Skeletal muscle satellite cell (primary cell): ENCODE results near the gene CHRD.
A peak's percentile ranks its signal among the peaks of the same experiment; 100 is the strongest.
"Not testable (repeated sequence)": the region's sequence is repeated elsewhere in the genome, so short reads cannot be mapped to it uniquely, and the experiment has no call there.

ENCODE experiments used
- H3K27me3 ChIP-seq: 2 replicates; pipeline ENCODE4 v1.7.0; 2013; ENCODE audit warnings: low read length; ENCODE audit not compliant: control insufficient read depth, insufficient read depth
- H3K36me3 ChIP-seq: 2 replicates; pipeline ENCODE4 v1.7.0; 2013; ENCODE audit warnings: mild to moderate bottlenecking, control low read depth, low read length; ENCODE audit not compliant: insufficient read depth
- H3K4me1 ChIP-seq: 2 replicates; pipeline ENCODE4 v1.7.0; 2013; ENCODE audit warnings: low read length; ENCODE audit not compliant: control insufficient read depth, insufficient read depth
- H3K4me2 ChIP-seq: 2 replicates; pipeline ENCODE4 v1.7.0; 2013; ENCODE audit warnings: mild to moderate bottlenecking, low read length
- H3K4me3 ChIP-seq: 2 replicates; pipeline ENCODE4 v1.7.0; 2013; ENCODE audit warnings: low read length
- H3K9ac ChIP-seq: 2 replicates; pipeline ENCODE4 v1.7.0; 2013; ENCODE audit warnings: mild to moderate bottlenecking, low read depth, low read length, moderate library complexity
- H3K9me3 ChIP-seq: replicated peaks from 2 replicates; pipeline ENCODE4 v1.7.0; 2013; ENCODE audit warnings: mild to moderate bottlenecking, control low read depth, low read length

Gene CHRD

DNA sequence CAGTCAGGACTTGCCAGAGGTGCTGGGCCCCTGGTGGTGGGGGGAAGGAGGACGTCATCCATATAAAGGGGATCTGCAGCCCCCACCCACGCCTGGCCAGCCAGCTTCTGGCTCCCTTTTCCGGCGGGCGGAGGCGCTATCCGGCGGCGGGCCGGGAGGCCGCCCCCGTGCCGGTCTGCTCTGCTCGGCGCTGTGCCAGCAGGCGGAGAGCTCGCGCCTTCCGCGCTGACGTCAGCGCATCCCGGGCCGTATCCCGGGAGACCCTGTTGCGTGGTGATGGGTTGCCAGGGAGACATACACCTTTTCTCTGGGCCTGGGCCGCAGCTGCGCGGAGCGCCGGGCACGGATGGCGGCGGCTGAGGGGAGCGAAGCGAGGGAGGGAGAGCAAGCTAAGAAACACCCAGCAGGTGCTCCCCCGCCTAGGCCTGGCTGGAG lies 41.3 kb upstream of the CHRD start:
- H3K27me3 ChIP-seq, result no peaks in the 10 kb centered on the region
- H3K9me3 ChIP-seq, result no peaks in the 10 kb centered on the region
- peak overlapping the region; percentile 95 for H3K4me2 ChIP-seq
- peak overlapping the region; percentile 40 for H3K4me3 ChIP-seq
- no peak overlapping the region for H3K9ac ChIP-seq
- peaks cover 27% of the 10 kb centered on the region for H3K36me3 ChIP-seq
- H3K4me1 ChIP-seq, result peaks cover 61% of the 10 kb centered on the region

GRCh38 chr3:184339001-184339400 lies 40.9 kb upstream of the CHRD start:
- Histone ChIP-seq H3K4me1 (peaks cover 56% of the 10 kb centered on the region), H3K36me3 (peaks cover 25% of the 10 kb centered on the region), H3K27me3 (no peaks in the 10 kb centered on the region), H3K9ac (no peak overlapping the region), H3K9me3 (no peaks in the 10 kb centered on the region), H3K4me3 (no peak overlapping the region), H3K4me2 (peak overlapping the region; percentile 95)

- Histone ChIP-seq H3K36me3 (peaks cover 22% of the 10 kb centered on the region), H3K4me1 (peaks cover 51% of the 10 kb centered on the region)
- not testable (repeated sequence) for H3K4me3 ChIP-seq, H3K27me3 ChIP-seq, H3K9me3 ChIP-seq, H3K9ac ChIP-seq, H3K4me2 ChIP-seq
Observed at GRCh38 chr3:184339451-184340135, 40.3 kb upstream of the CHRD start.

GRCh38 chr3:184341925-184342324 lies 37.9 kb upstream of the CHRD start:
- H3K9me3 ChIP-seq, result no peaks in the 10 kb centered on the region
- H3K27me3 ChIP-seq, result no peaks in the 10 kb centered on the region
- peaks cover 17% of the 10 kb centered on the region for H3K36me3 ChIP-seq
- peaks cover 41% of the 10 kb centered on the region for H3K4me1 ChIP-seq
- no peak overlapping the region for H3K4me2 ChIP-seq
- H3K4me3 ChIP-seq, result no peak overlapping the region
- no peak overlapping the region for H3K9ac ChIP-seq

- H3K9ac ChIP-seq, result no peak overlapping the region
- H3K4me3 ChIP-seq, result no peak overlapping the region
- no peaks in the 10 kb centered on the region for H3K9me3 ChIP-seq
- no peaks in the 10 kb centered on the region for H3K27me3 ChIP-seq
- H3K4me1 ChIP-seq, result peaks cover 27% of the 10 kb centered on the region
- peaks cover 17% of the 10 kb centered on the region for H3K36me3 ChIP-seq
- H3K4me2 ChIP-seq, result no peak overlapping the region
Observed at GRCh38 chr3:184343200-184343876, 36.5 kb upstream of the CHRD start.

GRCh38 chr3:184344579-184345316 lies 35.1 kb upstream of the CHRD start:
- Histone ChIP-seq H3K4me2 (no peak overlapping the region), H3K9ac (no peak overlapping the region), H3K27me3 (no peaks in the 10 kb centered on the region), H3K4me1 (peaks cover 20% of the 10 kb centered on the region), H3K36me3 (peaks cover 17% of the 10 kb centered on the region), H3K4me3 (no peak overlapping the region), H3K9me3 (no peaks in the 10 kb centered on the region)

GRCh38 chr3:184345317-184346144 lies 34.3 kb upstream of the CHRD start:
- Histone ChIP-seq H3K9ac (peak overlapping the region; percentile 3), H3K4me2 (no peak overlapping the region), H3K36me3 (peaks cover 17% of the 10 kb centered on the region), H3K9me3 (no peaks in the 10 kb centered on the region), H3K4me1 (peaks cover 16% of the 10 kb centered on the region), H3K27me3 (no peaks in the 10 kb centered on the region), H3K4me3 (no peak overlapping the region)

DNA sequence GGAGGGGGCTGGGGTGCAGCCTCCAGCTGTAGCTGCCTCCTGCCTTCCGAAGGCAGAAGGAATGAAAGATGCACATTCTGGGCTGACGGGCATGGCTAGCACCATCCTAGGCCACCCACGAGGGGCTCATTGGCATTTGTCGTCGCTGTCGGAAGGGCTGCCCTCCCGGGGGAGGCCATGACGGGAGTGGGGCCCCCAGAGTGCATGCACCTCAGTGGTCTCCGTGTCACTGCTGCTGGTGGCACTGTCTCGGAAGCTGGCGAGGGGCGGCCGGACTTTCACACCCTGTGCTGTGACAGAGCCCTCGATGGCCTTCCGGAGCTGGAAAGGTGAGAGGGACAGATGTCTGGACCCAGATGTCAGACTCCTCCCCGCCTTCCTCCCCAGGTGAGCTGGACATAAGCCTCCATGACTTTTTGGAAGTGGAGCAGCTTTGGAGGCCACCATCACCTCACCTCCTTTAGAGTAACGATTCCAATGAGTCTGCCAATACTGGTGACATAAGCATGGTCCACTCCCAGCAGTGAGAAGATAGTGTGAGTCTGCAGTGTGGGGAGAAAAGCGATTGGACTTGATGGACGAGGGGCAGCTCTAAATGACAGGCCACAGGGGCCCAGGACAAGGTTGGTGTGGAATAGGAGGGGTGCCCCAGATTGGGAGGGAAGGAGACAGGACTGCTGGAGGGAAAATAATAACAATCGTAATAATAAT lies 33.2 kb upstream of the CHRD start:
- Histone ChIP-seq H3K4me3 (no peak overlapping the region), H3K9me3 (no peaks in the 10 kb centered on the region), H3K27me3 (no peaks in the 10 kb centered on the region), H3K36me3 (peaks cover 18% of the 10 kb centered on the region), H3K4me1 (peaks cover 8% of the 10 kb centered on the region), H3K4me2 (no peak overlapping the region), H3K9ac (no peak overlapping the region)

GRCh38 chr3:184347321-184348056 lies 32.4 kb upstream of the CHRD start:
- Histone ChIP-seq H3K9me3 (no peaks in the 10 kb centered on the region), H3K4me3 (no peak overlapping the region), H3K4me2 (no peak overlapping the region), H3K27me3 (no peaks in the 10 kb centered on the region), H3K4me1 (peaks cover 8% of the 10 kb centered on the region), H3K36me3 (peaks cover 20% of the 10 kb centered on the region), H3K9ac (no peak overlapping the region)

DNA sequence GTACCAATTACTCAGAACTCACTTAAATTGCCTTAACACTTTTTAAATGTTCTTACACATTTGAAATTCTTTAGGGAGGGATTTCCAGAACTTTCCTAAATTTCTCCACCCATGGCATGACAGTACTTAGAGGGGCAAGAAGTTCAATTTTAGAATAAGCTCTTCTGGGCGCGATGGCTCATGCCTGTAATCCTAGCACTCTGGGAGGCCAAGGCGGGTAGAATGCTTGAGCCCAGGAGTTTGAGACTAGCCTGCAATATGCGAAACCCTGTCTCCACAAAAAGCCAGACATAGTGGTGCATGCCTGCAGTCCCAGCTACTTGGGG lies 31.8 kb upstream of the CHRD start:
- H3K4me1 ChIP-seq, result peaks cover 8% of the 10 kb centered on the region
- no peak overlapping the region for H3K4me3 ChIP-seq
- no peak overlapping the region for H3K4me2 ChIP-seq
- peaks cover 17% of the 10 kb centered on the region for H3K36me3 ChIP-seq
- H3K9ac ChIP-seq, result no peak overlapping the region
- no peaks in the 10 kb centered on the region for H3K9me3 ChIP-seq
- H3K27me3 ChIP-seq, result no peaks in the 10 kb centered on the region
